Measurements from ENCODE around the gene TBC1D24.

TBC1D24 gene

GRCh38 chr16:2490190-2491105 lies 15.5 kb downstream of the TBC1D24 start:
- in situ Hi-C loops (cut with MboI; ENCODE audit: low sequenced_read_pairs, unreplicated experiment): loop anchor here (25.0 kb wide), 1 partner anchor 478 kb away; the partner anchor contains the start of genes NPW and ZNF598
- no peak for DNase-seq (ENCODE audit: low spot score)
- no peak for TF ChIP-seq CTCF (IDR thresholded peaks at IDR 0.05; ENCODE audit: borderline replicate concordance, control extremely low read depth, extremely low read depth, insufficient read depth, missing control alignments)

- TF ChIP-seq CTCF (IDR thresholded peaks at IDR 0.05; ENCODE audit: borderline replicate concordance, control extremely low read depth, extremely low read depth, insufficient read depth, missing control alignments): no peak
- DNase-seq (ENCODE audit: low spot score): no peak
- in situ Hi-C loops (cut with MboI; ENCODE audit: low sequenced_read_pairs, unreplicated experiment): loop anchor here (25.0 kb wide), 1 partner anchor 480 kb away; the partner anchor contains the start of genes NPW and ZNF598
These were observed 17.4 kb downstream of the TBC1D24 start for GRCh38 chr16:2492292-2492691.

DNA sequence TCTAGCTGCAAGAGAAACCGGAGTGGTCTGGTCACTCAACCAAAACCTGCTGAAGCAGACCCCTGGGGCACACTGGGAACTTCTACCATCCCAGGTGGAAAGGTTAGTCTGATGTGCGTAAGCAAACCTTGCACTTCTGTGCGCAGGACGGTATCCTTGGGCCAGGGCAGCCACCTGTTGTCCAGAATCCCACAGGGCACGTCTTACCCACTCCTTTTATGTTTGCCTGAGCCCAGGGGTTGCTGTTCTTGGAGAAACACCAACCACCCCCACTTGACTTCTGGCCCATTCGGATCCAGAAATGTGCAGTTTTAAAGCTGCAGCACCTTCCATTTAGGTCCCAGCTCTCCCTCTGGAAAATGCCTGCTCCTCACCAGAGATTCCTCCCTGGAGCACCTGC lies 18.7 kb downstream of the TBC1D24 start:
- in situ Hi-C loops (cut with MboI; ENCODE audit: low sequenced_read_pairs, unreplicated experiment): loop anchor here (25.0 kb wide), 1 partner anchor 481 kb away; the partner anchor contains the start of genes NPW and ZNF598
- DNase-seq (ENCODE audit: low spot score): no peak
- TF ChIP-seq CTCF (IDR thresholded peaks at IDR 0.05; ENCODE audit: borderline replicate concordance, control extremely low read depth, extremely low read depth, insufficient read depth, missing control alignments): no peak

DNA sequence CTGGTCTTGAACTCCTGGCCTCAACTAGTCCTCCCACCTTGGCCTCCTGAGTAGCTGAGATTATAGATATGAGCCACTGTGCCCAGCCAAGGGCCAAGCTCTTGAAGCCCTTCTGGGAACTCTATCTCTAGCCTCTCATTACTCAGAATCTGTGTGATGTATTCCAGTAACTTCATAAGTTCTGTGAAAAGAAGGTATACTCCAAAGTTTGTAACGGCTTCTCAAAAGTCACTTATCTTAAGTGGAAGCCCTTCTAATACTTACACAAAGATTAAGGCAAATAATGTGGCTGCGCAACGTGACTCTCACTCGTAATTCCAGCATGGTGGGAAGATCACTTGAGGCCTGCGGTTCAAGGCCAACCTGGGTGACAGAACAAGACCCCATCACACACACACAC lies 19.7 kb downstream of the TBC1D24 start:
- no peak for DNase-seq (ENCODE audit: low spot score)
- no peak for TF ChIP-seq CTCF (IDR thresholded peaks at IDR 0.05; ENCODE audit: borderline replicate concordance, control extremely low read depth, extremely low read depth, insufficient read depth, missing control alignments)
- in situ Hi-C loops (cut with MboI; ENCODE audit: low sequenced_read_pairs, unreplicated experiment): loop anchor here (25.0 kb wide), 1 partner anchor 482 kb away; the partner anchor contains the start of genes NPW and ZNF598

GRCh38 chr16:2495041-2495440 lies 20.1 kb downstream of the TBC1D24 start:
- in situ Hi-C loops (cut with MboI; ENCODE audit: low sequenced_read_pairs, unreplicated experiment): loop anchor here (25.0 kb wide), 1 partner anchor 483 kb away; the partner anchor contains the start of genes NPW and ZNF598
- no peak for DNase-seq (ENCODE audit: low spot score)

More at GRCh38 chr16:2495041-2495440, 20.1 kb downstream of the TBC1D24 start:
- no peak for TF ChIP-seq CTCF (IDR thresholded peaks at IDR 0.05; ENCODE audit: borderline replicate concordance, control extremely low read depth, extremely low read depth, insufficient read depth, missing control alignments)

All from GM13976 (cell line).